Body of pancreas (tissue), 4 donors: ENCODE measurements around the gene AFDN.

ENCODE experiments used
- CTCF ChIP-seq, 7 experiments: fragments of 450-650 bp in 4 of 7; fragments of 200-600 bp in 3 of 7; sonication (generic) in 3 of 7; IDR thresholded peaks; one replicate each; pipeline ENCODE4 v1.5.1; 2016 to 2019; ENCODE audit warnings: antibody characterized with exemption in 7 of 7
- POLR2A ChIP-seq, 3 donors: fragments of 450-650 bp; IDR thresholded peaks; one replicate each; pipeline ENCODE4 v1.6.1; 2016; ENCODE audit warnings: antibody characterized with exemption in 3 of 3, mild to moderate bottlenecking in 2 of 3

DNA sequence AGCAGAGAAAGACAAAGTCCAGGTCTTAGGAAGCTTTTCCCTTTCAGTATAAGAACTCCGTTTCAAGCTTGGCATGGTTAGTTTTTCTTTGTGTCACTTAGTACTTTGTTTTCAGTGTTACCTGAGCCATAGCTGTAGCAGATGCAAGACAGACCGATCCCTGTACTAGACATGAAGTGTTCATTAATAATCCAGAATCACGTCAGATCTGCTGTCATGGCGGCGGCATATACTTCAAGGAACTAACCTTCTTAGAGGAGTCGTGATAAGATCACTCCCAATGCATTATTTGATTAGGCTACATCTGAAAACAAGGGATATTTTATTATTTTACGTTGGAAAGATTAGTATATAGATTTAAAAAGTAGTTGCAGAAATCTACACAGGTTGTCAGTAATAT is 83.9 kb downstream of the AFDN start:
- no peak for TF ChIP-seq POLR2A (IDR thresholded peaks at IDR 0.05)
- no peak for TF ChIP-seq CTCF (IDR thresholded peaks at IDR 0.05)
